Diencephalon (tissue), 1 donor: ENCODE results near the gene MPDZ. TPM values are rescaled to one million over a fixed set of nuclear protein-coding genes. Genes with fewer than 3 reads are reported as not detected.

Experiments used
- total RNA-seq: library from RNA; depleted of rRNA; stranded (reverse); fragments of >200 nt; gene quantifications from one replicate; pipeline ENCODE4 v1.2.3, GENCODE V29; 2014

MPDZ gene
- total RNA-seq, result 64.1 TPM

DNA sequence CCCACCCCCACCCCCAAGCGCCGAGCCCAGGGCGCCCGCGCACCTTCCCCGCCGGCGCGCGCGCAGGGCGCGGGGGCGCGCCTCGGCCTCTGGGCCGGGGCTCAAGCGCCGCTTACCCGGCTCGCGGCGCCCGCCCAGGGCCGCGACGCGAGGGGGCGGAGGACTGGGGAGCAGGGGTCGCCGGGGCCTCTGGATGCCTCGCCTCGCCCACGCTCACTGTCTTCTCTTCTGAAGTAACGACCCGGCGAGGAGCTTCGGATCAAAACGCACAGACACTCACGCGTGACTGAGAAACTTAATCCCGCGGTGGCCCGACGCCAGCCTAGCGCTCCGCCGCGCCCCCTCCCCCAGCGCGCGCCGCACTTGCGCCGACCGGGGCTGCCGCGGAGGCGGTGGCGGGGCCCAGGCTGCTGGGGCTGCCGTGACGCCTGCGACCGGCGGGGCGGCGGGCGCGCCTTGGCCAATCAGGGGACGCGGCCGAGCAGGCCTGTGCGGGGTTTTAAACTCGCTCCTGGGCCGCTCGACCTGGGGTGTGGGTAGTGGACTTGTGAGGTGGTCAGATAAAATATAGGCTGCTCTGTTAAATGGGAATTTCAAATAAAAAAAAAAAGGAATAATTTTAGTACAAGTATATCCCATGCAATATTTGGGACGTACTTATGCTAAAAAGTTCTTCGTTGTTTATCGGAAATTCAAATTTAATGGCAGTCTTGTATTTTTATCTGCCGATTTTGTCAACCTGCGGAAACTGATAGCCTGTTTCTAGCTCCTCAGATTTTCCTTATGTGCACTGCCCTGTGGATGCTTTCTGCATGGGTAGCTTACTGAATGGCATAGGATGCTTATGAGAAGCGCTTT, at the start of gene MPDZ:
Gene MPDZ (minus strand): TSS at position 409 of the 858 bp plus-strand sequence. CDS start 29,377 bp downstream, outside the sequence.

